B cell (primary cell): Measurements from ENCODE around the gene SERPINE3. TPM values are rescaled to one million over a fixed set of nuclear protein-coding genes. Genes with fewer than 3 reads are reported as not detected.

ENCODE experiments used
- ATAC-seq: fragments of 200-7000 bp; cut with Tn5 transposase; one replicate; pipeline ENCODE4 v1.10.0; 2021; ENCODE audit warnings: low read depth, mild to moderate bottlenecking, moderate number of reproducible peaks, moderate library complexity
- CTCF ChIA-PET: fragments of 350-600 bp; sonication (Branson Sonifier 250); formaldehyde crosslinking; loops from one replicate; lab custom pipeline; 2021; ENCODE audit warnings: antibody characterized with exemption, inconsistent platforms; lab: Charles Lee
- POLR2A ChIA-PET: fragments of 350-600 bp; sonication (Branson Sonifier 250); formaldehyde crosslinking; loops from one replicate; lab custom pipeline; 2021; ENCODE audit warnings: antibody characterized with exemption; lab: Charles Lee
- DNase-seq: peaks from one replicate; pipeline ENCODE4 v3.0.0; 2013
- H2AFZ ChIP-seq: 2 replicates; pipeline ENCODE4 v1.6.1; 2012; ENCODE audit warnings: mild to moderate bottlenecking, low read depth, low read length; ENCODE audit not compliant: insufficient read depth, poor library complexity, severe bottlenecking
- H3K27ac ChIP-seq, 2 donors: 1 replicate in 1 of 2; 2 replicates in 1 of 2; pipeline ENCODE4 v1.5.1; 2012 to 2013; ENCODE audit warnings: low read length in 2 of 2, mild to moderate bottlenecking in 2 of 2, moderate library complexity in 1 of 2
- H3K27me3 ChIP-seq, 4 experiments: fragments of 200-600 bp in 1 of 4; sonication (generic) in 1 of 4; replicated peaks in 1 of 4; 1 replicate in 2 of 4; 2 replicates in 2 of 4; pipeline versions ENCODE4 v1.6.1 to v1.7.0; 2013 to 2016; ENCODE audit warnings: low read length in 3 of 4, mild to moderate bottlenecking in 2 of 4, mixed read lengths in 1 of 4, moderate library complexity in 1 of 4; ENCODE audit not compliant: insufficient read depth in 4 of 4, control insufficient read depth in 3 of 4; ENCODE audit errors: control extremely low read depth in 1 of 4
- H3K36me3 ChIP-seq, 2 experiments: replicated peaks in 1 of 2; 1 replicate in 1 of 2; 2 replicates in 1 of 2; pipeline versions ENCODE4 v1.6.1 to v1.7.1; 2013; ENCODE audit warnings: low read length in 1 of 2; ENCODE audit not compliant: insufficient read depth in 2 of 2, control insufficient read depth in 1 of 2; ENCODE audit errors: control extremely low read depth in 1 of 2, extremely low read depth in 1 of 2
- H3K4me1 ChIP-seq, 2 donors: fragments of 200-600 bp in 1 of 2; sonication (generic) in 1 of 2; 1 replicate in 1 of 2; 2 replicates in 1 of 2; pipeline versions ENCODE4 v1.5.1 to v1.6.1; 2013 to 2017; ENCODE audit warnings: low read length in 2 of 2; ENCODE audit not compliant: control insufficient read depth in 2 of 2, insufficient read depth in 2 of 2
- H3K4me2 ChIP-seq: replicated peaks from 2 replicates; pipeline ENCODE3; 2012; ENCODE audit warnings: mild to moderate bottlenecking, low read depth, low read length; ENCODE audit not compliant: poor library complexity, severe bottlenecking
- H3K4me3 ChIP-seq, 5 experiments: fragments of 200-600 bp in 1 of 5; sonication (generic) in 1 of 5; 1 replicate in 3 of 5; 2 replicates in 2 of 5; pipeline versions ENCODE4 v1.5.1 to v1.7.0; 2011 to 2016; ENCODE audit warnings: low read length in 4 of 5, mild to moderate bottlenecking in 4 of 5, low read depth in 2 of 5, control low read depth in 1 of 5, moderate library complexity in 1 of 5; ENCODE audit not compliant: insufficient read depth in 1 of 5; ENCODE audit errors: control extremely low read depth in 1 of 5, extremely low read depth in 1 of 5
- H3K79me2 ChIP-seq: fragments of 200-600 bp; sonication (generic); one replicate; pipeline ENCODE4 v1.6.0; 2016; ENCODE audit warnings: low read length; ENCODE audit not compliant: control insufficient read depth, insufficient read depth
- H3K9ac ChIP-seq: fragments of 200-600 bp; sonication (generic); 2 replicates; pipeline ENCODE4 v1.6.1; 2017; ENCODE audit warnings: mild to moderate bottlenecking, low read length, moderate library complexity
- H3K9me3 ChIP-seq, 3 donors: one replicate each; pipeline versions ENCODE4 v1.6.1 to v1.7.1; 2013; ENCODE audit warnings: low read length in 2 of 3; ENCODE audit not compliant: control insufficient read depth in 2 of 3, insufficient read depth in 1 of 3; ENCODE audit errors: control extremely low read depth in 1 of 3
- H4K20me1 ChIP-seq: 2 replicates; pipeline ENCODE4 v1.6.0; 2012; ENCODE audit warnings: mild to moderate bottlenecking, low read length; ENCODE audit not compliant: insufficient read depth, control insufficient read depth, poor library complexity, severe bottlenecking
- H3K27ac Mint-ChIP-seq: one replicate; pipeline ENCODE4 v1.8.0; 2021; ENCODE audit warnings: mixed read lengths
- H3K27me3 Mint-ChIP-seq: one replicate; pipeline ENCODE4 v1.8.0; 2021; ENCODE audit warnings: mixed read lengths
- H3K4me1 Mint-ChIP-seq: one replicate; pipeline ENCODE4 v1.8.0; 2021; ENCODE audit warnings: mixed read lengths
- H3K4me3 Mint-ChIP-seq: one replicate; pipeline ENCODE4 v1.8.0; 2021; ENCODE audit warnings: mixed read lengths
- H3K9me3 Mint-ChIP-seq: one replicate; pipeline ENCODE4 v1.8.0; 2022; ENCODE audit warnings: mixed read lengths; ENCODE audit not compliant: insufficient read depth
- EZH2 ChIP-seq: IDR thresholded peaks from 2 replicates; pipeline ENCODE4 v1.6.1; 2012; ENCODE audit warnings: borderline replicate concordance, low read depth, mild to moderate bottlenecking, moderate library complexity, low read length; ENCODE audit not compliant: insufficient read depth, poor library complexity, severe bottlenecking
- WGBS: methylation state at CpG from one replicate; pipeline ENCODE4 v1.1.5; 2013; ENCODE audit warnings: missing lambda C conversion rate; ENCODE audit not compliant: insufficient coverage; 5-methylcytosine and 5-hydroxymethylcytosine counted together
- intact Hi-C: fragments of 100-400 bp; cut with micrococcal nuclease; formaldehyde crosslinking; loops from one replicate; pipeline ENCODE4 v1.10.0; 2022
- polyA plus RNA-seq: library from polyadenylated mRNA; depleted of rRNA; stranded (reverse); fragments of >200 nt; gene quantifications from 2 replicates; pipeline ENCODE4 v1.2.3, GENCODE V29; 2012
- total RNA-seq, 2 donors: library from RNA; stranded (reverse); fragments of 120-200 nt in 1 of 2; gene quantifications; 1 replicate in 1 of 2; 2 replicates in 1 of 2; pipeline versions ENCODE4 v1.2.3 to v1.2.4, GENCODE V29; 2013 to 2022
- TF ChIP-seq, protein P1 (sequence below): fragments of 200-600 bp; IDR thresholded peaks from one replicate; pipeline ENCODE4 v1.8.0; 2022; ENCODE audit warnings: antibody characterized with exemption, mild to moderate bottlenecking

Gene SERPINE3
- total and polyA plus RNA-seq, 2 donors (not counting 1 experiment from before 2014, with no cell fraction given), result not detected

- Histone ChIP-seq H3K9me3 (no peaks in the 10 kb centered on the region), H3K4me3 (no peak overlapping the region), H3K4me2 (no peak overlapping the region), H3K36me3 (no peaks in the 10 kb centered on the region), H3K27me3 (no peaks in the 10 kb centered on the region), H3K27ac (no peak overlapping the region), H3K79me2 (no peaks in the 10 kb centered on the region), H3K4me1 (peaks cover 8 to 16% of the 10 kb centered on the region in 2 donors), H3K9ac (no peak overlapping the region), H4K20me1 (no peaks in the 10 kb centered on the region), H2AFZ (no peak overlapping the region)
- 100% methylated on average over 1 of the region's 2 CpGs for WGBS
- H3K4me1 Mint-ChIP-seq, result peaks cover 12% of the 10 kb centered on the region
- TF ChIP-seq EZH2, result no peak
- TF ChIP-seq, protein P1, sequence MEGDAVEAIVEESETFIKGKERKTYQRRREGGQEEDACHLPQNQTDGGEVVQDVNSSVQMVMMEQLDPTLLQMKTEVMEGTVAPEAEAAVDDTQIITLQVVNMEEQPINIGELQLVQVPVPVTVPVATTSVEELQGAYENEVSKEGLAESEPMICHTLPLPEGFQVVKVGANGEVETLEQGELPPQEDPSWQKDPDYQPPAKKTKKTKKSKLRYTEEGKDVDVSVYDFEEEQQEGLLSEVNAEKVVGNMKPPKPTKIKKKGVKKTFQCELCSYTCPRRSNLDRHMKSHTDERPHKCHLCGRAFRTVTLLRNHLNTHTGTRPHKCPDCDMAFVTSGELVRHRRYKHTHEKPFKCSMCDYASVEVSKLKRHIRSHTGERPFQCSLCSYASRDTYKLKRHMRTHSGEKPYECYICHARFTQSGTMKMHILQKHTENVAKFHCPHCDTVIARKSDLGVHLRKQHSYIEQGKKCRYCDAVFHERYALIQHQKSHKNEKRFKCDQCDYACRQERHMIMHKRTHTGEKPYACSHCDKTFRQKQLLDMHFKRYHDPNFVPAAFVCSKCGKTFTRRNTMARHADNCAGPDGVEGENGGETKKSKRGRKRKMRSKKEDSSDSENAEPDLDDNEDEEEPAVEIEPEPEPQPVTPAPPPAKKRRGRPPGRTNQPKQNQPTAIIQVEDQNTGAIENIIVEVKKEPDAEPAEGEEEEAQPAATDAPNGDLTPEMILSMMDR, result no peak
- ChIA-PET CTCF (no interaction called here), POLR2A (no interaction called here)
- no peaks in the 10 kb centered on the region for H3K9me3 Mint-ChIP-seq
- no peak overlapping the region for H3K4me3 Mint-ChIP-seq
- ATAC-seq, result no peak
- intact Hi-C loops, result no loop called here
- no peak overlapping the region for H3K27ac Mint-ChIP-seq
- no peak for DNase-seq
- H3K27me3 Mint-ChIP-seq, result no peaks in the 10 kb centered on the region
Observed at GRCh38 chr13:51332566-51333361, 6.7 kb upstream of the SERPINE3 start.

DNA sequence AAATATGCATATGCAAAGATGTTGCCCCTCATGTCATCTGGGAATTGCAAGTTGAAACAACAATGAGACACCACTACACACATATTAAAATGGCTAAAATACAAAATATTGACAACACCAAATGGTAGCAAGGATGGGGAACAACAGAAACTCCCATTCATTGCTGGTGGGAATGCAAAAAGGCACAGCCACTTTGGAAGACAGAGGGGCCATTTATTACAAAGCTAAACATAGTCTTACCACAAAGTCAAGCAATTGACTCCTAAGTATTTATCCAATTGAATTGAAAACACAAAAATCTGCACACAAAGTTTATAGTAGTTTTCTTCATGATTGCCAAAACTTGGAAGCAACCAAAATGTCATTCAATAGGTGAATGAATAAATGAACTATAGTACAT is 6.1 kb upstream of the SERPINE3 start:
- Histone ChIP-seq H3K9me3 (no peaks in the 10 kb centered on the region), H3K4me2 (no peak overlapping the region), H3K36me3 (no peaks in the 10 kb centered on the region), H3K4me1 (peaks cover 8 to 16% of the 10 kb centered on the region in 2 donors), H3K4me3 (no peak overlapping the region), H2AFZ (no peak overlapping the region), H3K27me3 (no peaks in the 10 kb centered on the region), H4K20me1 (no peaks in the 10 kb centered on the region), H3K79me2 (no peaks in the 10 kb centered on the region), H3K27ac (no peak overlapping the region), H3K9ac (no peak overlapping the region)
- TF ChIP-seq, protein P1, result no peak
- no peak for TF ChIP-seq EZH2
- Mint-ChIP-seq H3K4me3 (no peak overlapping the region), H3K27me3 (no peaks in the 10 kb centered on the region), H3K4me1 (peaks cover 12% of the 10 kb centered on the region), H3K27ac (no peak overlapping the region), H3K9me3 (no peaks in the 10 kb centered on the region)
- CTCF ChIA-PET, result no interaction called here
- POLR2A ChIA-PET, result no interaction called here
- ATAC-seq, result no peak
- intact Hi-C loops, result no loop called here
- DNase-seq, result no peak
